Measurements from ENCODE around the gene CIB4.

DNA sequence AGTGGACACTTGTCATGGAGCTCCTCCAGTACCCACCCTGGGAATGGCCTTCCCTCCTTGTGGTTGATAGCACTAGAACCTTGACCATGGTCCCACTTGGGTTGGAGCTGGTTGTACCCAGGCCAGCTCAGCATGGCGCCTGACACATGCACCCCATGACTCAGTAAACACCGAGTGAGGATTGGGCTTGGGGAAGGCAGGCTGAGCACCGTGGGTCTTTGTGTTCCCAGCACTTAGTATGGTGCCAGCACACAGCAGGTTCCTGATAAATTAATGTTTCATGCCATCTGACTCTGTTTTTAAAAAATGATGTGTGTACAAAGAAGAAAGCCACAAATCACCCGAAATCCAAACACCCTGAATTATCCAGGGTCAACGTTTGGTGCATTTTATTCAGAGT is 69.8 kb downstream of the CIB4 start:
- TF ChIP-seq TAF1 (IDR thresholded peaks at IDR 0.05; ENCODE audit: low read depth) (no peak), YY1 (IDR thresholded peaks at IDR 0.05; ENCODE audit: low read depth) (no peak), TCF12 (IDR thresholded peaks at IDR 0.05; ENCODE audit: low read depth) (no peak)
